Uterus (tissue), 2 donors: ENCODE results near the gene GLTPD2.

Source experiments
- POLR2A ChIP-seq, 2 donors: fragments of 450-650 bp; IDR thresholded peaks; one replicate each; pipeline ENCODE4 v1.6.1; 2016; ENCODE audit warnings: antibody characterized with exemption in 2 of 2, mild to moderate bottlenecking in 1 of 2, moderate library complexity in 1 of 2
- TF ChIP-seq, protein P1 (sequence below), 4 experiments: fragments of 200-600 bp in 2 of 4; fragments of 450-650 bp in 2 of 4; sonication (generic) in 2 of 4; IDR thresholded peaks; one replicate each; pipeline ENCODE4 v1.5.1; 2016 to 2019; ENCODE audit warnings: antibody characterized with exemption in 4 of 4, mild to moderate bottlenecking in 2 of 4, moderate library complexity in 1 of 4

DNA sequence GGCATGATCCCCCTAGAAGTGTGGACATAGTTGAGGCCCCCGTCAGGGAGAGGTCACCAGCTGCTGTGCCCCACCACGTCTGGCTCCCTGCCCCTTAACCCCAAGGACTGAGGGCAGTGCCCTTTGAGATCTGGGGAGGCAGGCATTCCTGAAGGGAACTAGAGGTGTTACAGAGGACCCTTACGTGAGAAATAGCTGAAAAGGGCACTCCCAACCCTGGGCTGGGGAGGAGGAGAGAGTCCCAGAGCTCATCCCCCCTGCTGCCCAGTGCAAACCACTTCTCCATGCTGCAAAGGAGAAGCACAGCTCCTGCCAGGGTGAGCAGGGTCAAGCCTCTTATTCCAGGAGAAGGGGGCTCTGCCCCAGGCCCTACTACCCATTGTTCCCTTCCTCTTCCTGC lies 34.1 kb downstream of the GLTPD2 start:
- TF ChIP-seq POLR2A (IDR thresholded peaks at IDR 0.05), result no peak
- TF ChIP-seq, protein P1, sequence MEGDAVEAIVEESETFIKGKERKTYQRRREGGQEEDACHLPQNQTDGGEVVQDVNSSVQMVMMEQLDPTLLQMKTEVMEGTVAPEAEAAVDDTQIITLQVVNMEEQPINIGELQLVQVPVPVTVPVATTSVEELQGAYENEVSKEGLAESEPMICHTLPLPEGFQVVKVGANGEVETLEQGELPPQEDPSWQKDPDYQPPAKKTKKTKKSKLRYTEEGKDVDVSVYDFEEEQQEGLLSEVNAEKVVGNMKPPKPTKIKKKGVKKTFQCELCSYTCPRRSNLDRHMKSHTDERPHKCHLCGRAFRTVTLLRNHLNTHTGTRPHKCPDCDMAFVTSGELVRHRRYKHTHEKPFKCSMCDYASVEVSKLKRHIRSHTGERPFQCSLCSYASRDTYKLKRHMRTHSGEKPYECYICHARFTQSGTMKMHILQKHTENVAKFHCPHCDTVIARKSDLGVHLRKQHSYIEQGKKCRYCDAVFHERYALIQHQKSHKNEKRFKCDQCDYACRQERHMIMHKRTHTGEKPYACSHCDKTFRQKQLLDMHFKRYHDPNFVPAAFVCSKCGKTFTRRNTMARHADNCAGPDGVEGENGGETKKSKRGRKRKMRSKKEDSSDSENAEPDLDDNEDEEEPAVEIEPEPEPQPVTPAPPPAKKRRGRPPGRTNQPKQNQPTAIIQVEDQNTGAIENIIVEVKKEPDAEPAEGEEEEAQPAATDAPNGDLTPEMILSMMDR (IDR thresholded peaks at IDR 0.05), result no peak
